ENCODE results near the gene PUS3. TPM values are rescaled to one million over a fixed set of nuclear protein-coding genes. Genes with fewer than 3 reads are reported as not detected.

The PUS3 gene
- total RNA-seq, 1 donor from 2014 or later, result 14.3 TPM

DNA sequence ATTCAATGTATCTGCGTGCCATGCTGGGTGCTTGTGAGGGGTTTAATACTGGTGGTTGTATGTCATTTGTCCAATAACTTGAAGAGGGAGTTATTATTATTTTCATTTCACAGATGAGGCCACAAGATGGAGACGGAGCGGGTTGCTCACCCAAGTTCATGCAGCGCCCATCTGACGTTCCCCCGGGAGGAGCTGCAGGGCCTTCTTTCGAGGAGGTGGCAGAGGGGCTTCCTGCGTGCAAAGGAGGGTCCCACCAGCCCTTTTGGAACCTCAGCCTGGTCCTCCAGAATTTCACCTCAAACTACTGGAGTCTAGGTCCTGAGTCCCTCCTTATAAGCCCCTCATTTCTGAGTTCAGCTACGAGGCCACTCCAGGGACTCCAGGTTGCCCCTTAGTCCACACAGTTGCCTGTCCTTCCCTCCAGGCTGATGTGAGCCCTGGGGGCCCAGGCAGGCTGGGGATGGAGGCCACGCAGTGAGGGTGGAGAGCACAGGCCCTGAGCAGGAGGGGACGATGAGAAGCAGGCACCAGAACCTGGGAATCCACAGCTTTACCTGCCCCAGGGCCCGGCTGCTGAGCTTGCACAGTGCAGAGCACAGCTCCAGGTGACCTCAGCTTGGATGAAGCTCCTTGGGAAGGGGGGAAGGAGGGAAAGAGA lies 39.9 kb upstream of the PUS3 start:
- Mint-ChIP-seq H3K36me3 (ENCODE audit: low read depth, unreplicated experiment) (no peaks in the 10 kb centered on the region), H3K27me3 (ENCODE audit: low read depth, unreplicated experiment) (peaks cover 21% of the 10 kb centered on the region), H3K9me3 (ENCODE audit: unreplicated experiment) (no peaks in the 10 kb centered on the region), H3K4me1 (ENCODE audit: low read depth, unreplicated experiment) (no peaks in the 10 kb centered on the region), H3K27ac (ENCODE audit: unreplicated experiment) (no peak overlapping the region), H3K4me3 (ENCODE audit: unreplicated experiment) (no peak overlapping the region)
- no peak overlapping the region for H2AFZ ChIP-seq (ENCODE audit: low read depth, low read length)
- peaks cover 2% of the 10 kb centered on the region for H3K27me3 ChIP-seq (ENCODE audit: insufficient read depth, low read length)
- no peak for DNase-seq (ENCODE audit: low read depth)
- no peak for TF ChIP-seq EZH2 (IDR thresholded peaks at IDR 0.05; ENCODE audit: insufficient read depth, low read length)
- TF ChIP-seq, protein P1, sequence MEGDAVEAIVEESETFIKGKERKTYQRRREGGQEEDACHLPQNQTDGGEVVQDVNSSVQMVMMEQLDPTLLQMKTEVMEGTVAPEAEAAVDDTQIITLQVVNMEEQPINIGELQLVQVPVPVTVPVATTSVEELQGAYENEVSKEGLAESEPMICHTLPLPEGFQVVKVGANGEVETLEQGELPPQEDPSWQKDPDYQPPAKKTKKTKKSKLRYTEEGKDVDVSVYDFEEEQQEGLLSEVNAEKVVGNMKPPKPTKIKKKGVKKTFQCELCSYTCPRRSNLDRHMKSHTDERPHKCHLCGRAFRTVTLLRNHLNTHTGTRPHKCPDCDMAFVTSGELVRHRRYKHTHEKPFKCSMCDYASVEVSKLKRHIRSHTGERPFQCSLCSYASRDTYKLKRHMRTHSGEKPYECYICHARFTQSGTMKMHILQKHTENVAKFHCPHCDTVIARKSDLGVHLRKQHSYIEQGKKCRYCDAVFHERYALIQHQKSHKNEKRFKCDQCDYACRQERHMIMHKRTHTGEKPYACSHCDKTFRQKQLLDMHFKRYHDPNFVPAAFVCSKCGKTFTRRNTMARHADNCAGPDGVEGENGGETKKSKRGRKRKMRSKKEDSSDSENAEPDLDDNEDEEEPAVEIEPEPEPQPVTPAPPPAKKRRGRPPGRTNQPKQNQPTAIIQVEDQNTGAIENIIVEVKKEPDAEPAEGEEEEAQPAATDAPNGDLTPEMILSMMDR (IDR thresholded peaks at IDR 0.05; ENCODE audit: insufficient read depth, low read depth, low read length), result no peak
- no peak overlapping the region for H3K9ac ChIP-seq (ENCODE audit: low read length)
- no peak overlapping the region for H3K27ac ChIP-seq (ENCODE audit: low read depth, low read length)
- no peaks in the 10 kb centered on the region for H3K79me2 ChIP-seq (ENCODE audit: insufficient read depth, low read length)
- H3K4me3 ChIP-seq (ENCODE audit: insufficient read depth, low read depth, low read length), result no peak overlapping the region
- no peaks in the 10 kb centered on the region for H3K9me3 ChIP-seq (ENCODE audit: insufficient read depth, low read depth, low read length)
- no peak for FAIRE-seq
- H4K20me1 ChIP-seq (ENCODE audit: insufficient read depth, low read length), result no peaks in the 10 kb centered on the region
- no peaks in the 10 kb centered on the region for H3K36me3 ChIP-seq (ENCODE audit: insufficient read depth, low read length)
- H3K4me2 ChIP-seq (ENCODE audit: low read length), result no peak overlapping the region
- H3K4me1 ChIP-seq (ENCODE audit: insufficient read depth, low read length), result no peaks in the 10 kb centered on the region

GRCh38 chr11:125941619-125942611 lies 38.9 kb upstream of the PUS3 start:
- Histone ChIP-seq H3K4me3 (ENCODE audit: insufficient read depth, low read depth, low read length) (no peak overlapping the region), H3K27me3 (ENCODE audit: insufficient read depth, low read length) (peaks cover 2% of the 10 kb centered on the region), H3K27ac (ENCODE audit: low read depth, low read length) (no peak overlapping the region), H3K9me3 (ENCODE audit: insufficient read depth, low read depth, low read length) (no peaks in the 10 kb centered on the region), H4K20me1 (ENCODE audit: insufficient read depth, low read length) (no peaks in the 10 kb centered on the region), H3K9ac (ENCODE audit: low read length) (no peak overlapping the region), H3K4me2 (ENCODE audit: low read length) (no peak overlapping the region), H3K4me1 (ENCODE audit: insufficient read depth, low read length) (no peaks in the 10 kb centered on the region), H3K36me3 (ENCODE audit: insufficient read depth, low read length) (no peaks in the 10 kb centered on the region), H3K79me2 (ENCODE audit: insufficient read depth, low read length) (no peaks in the 10 kb centered on the region), H2AFZ (ENCODE audit: low read depth, low read length) (no peak overlapping the region)
- FAIRE-seq (no peak), DNase-seq (ENCODE audit: low read depth) (no peak)
- no peaks in the 10 kb centered on the region for H3K36me3 Mint-ChIP-seq (ENCODE audit: low read depth, unreplicated experiment)
- no peaks in the 10 kb centered on the region for H3K9me3 Mint-ChIP-seq (ENCODE audit: unreplicated experiment)
- no peak overlapping the region for H3K4me3 Mint-ChIP-seq (ENCODE audit: unreplicated experiment)
- H3K4me1 Mint-ChIP-seq (ENCODE audit: low read depth, unreplicated experiment), result no peaks in the 10 kb centered on the region
- TF ChIP-seq, protein P1 (IDR thresholded peaks at IDR 0.05; ENCODE audit: insufficient read depth, low read depth, low read length), result peak; percentile 55
- TF ChIP-seq EZH2 (IDR thresholded peaks at IDR 0.05; ENCODE audit: insufficient read depth, low read length), result no peak
- H3K27me3 Mint-ChIP-seq (ENCODE audit: low read depth, unreplicated experiment), result peaks cover 21% of the 10 kb centered on the region
- no peak overlapping the region for H3K27ac Mint-ChIP-seq (ENCODE audit: unreplicated experiment)

Measured in astrocyte (in vitro differentiated cells and primary cell).